AG10803 (cell line): ENCODE measurements around the gene LRRC28.

Experiments used
- DNase-seq: peaks from one replicate; pipeline ENCODE4 v3.0.0; 2010; ENCODE audit warnings: low read depth
- H3K4me3 ChIP-seq: 2 replicates; pipeline ENCODE4 v1.5.1; 2011; ENCODE audit warnings: mild to moderate bottlenecking, low read length, control low read depth
- TF ChIP-seq, protein P1 (sequence below): conservative IDR thresholded peaks from 2 replicates; pipeline ENCODE4 v1.5.1; 2011; ENCODE audit warnings: mild to moderate bottlenecking, low read length, control low read depth, inconsistent platforms

Gene LRRC28

DNA sequence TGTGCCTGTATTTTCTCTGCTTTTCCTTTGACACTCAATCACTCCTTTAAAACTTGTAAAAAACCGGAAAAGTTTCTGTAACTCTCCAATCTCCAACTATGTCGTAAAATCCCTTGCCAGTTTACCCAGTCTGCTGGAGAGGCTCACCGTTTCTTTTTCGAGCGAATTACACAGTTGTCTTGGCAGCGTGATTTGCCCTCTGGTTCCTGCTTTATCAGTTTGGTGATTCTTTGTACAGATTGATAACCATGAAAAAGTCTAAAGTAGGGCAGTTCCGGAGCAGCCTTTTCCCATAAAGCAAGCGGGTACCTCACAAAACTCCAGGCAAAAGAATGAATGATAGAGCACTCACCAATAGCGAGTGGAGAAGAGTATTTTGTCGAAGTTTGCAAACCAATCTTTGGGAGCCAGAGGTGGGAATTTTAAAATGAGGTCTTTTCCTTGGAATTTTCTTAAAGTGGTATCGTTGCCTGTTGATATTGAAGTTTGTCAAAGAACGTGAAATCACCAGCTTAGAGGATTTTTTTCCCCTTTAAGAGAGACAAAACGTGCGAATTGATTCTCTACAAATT is 1.9 kb upstream of the LRRC28 start, which contains the start of gene TTC23:
TSS of gene TTC23 (minus strand) at position 312 of the 572 bp plus-strand sequence. CDS start 20,869 bp downstream, outside the sequence.
- H3K4me3 ChIP-seq: peak within 1 kb of the TSS; percentile 89
- TF ChIP-seq, protein P1, sequence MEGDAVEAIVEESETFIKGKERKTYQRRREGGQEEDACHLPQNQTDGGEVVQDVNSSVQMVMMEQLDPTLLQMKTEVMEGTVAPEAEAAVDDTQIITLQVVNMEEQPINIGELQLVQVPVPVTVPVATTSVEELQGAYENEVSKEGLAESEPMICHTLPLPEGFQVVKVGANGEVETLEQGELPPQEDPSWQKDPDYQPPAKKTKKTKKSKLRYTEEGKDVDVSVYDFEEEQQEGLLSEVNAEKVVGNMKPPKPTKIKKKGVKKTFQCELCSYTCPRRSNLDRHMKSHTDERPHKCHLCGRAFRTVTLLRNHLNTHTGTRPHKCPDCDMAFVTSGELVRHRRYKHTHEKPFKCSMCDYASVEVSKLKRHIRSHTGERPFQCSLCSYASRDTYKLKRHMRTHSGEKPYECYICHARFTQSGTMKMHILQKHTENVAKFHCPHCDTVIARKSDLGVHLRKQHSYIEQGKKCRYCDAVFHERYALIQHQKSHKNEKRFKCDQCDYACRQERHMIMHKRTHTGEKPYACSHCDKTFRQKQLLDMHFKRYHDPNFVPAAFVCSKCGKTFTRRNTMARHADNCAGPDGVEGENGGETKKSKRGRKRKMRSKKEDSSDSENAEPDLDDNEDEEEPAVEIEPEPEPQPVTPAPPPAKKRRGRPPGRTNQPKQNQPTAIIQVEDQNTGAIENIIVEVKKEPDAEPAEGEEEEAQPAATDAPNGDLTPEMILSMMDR: no peak
- DNase-seq: peak; percentile 86

DNA sequence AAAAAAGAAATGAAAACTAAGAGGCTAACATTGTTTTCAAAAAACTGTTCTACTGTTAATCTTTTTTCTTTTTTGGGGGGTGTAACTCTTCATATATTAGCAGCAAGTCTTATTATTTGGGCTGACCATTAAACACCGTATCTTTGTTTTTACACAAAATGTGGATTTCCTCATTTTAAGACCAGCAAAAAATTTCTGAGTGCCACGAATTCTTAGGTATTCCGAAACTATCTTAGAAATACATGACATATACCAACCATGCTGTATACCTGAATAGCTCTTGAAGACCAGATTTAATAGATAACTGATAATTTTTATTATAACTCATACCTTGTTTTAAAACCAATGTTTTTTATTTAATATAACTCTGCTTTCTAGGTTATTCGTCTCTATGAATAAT is 1.3 kb upstream of the LRRC28 start:
- TF ChIP-seq, protein P1: no peak
- DNase-seq: no peak
- H3K4me3 ChIP-seq: peak overlapping the region; percentile 89

DNA sequence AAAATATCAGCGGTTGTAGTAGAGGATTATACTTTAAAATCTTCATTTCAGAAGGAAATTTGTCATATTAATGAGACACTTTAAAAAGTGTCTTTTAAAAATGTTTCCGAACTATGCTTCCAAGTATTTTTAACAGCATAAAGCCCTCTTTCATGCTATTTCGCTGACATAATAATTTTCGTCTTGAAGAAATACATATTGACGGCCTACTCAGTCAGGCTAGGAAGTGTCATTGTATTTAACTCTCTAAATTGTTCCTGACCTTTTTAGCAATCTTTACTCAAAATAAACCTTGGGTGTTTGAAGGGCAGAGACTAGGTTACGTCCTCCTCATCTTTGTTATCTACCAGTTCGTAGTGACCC is 806 bp upstream of the LRRC28 start:
- H3K4me3 ChIP-seq: peak overlapping the region; percentile 89
- TF ChIP-seq, protein P1: no peak
- DNase-seq: no peak

DNA sequence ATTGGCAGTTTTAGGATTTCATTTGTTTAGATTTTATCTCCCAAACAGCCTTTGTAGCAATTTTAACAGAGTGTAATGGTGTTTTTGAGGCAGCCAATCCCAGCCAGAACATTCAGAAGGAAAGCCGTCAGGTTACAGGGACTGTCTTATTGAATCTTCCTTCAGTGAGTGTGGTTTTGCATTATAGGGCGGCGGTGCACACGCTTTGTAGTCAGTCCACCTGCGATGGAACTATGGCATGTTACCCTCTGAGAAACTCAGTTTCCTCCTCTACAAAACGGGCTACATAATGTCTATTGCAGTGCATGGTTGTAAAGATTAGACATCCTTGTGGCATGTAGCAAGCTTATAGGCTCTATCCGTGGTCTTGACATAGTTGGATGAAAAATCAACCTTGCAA is 1.0 kb downstream of the LRRC28 start:
- TF ChIP-seq, protein P1: no peak
- H3K4me3 ChIP-seq: peak overlapping the region; percentile 73
- no peak for DNase-seq

DNA sequence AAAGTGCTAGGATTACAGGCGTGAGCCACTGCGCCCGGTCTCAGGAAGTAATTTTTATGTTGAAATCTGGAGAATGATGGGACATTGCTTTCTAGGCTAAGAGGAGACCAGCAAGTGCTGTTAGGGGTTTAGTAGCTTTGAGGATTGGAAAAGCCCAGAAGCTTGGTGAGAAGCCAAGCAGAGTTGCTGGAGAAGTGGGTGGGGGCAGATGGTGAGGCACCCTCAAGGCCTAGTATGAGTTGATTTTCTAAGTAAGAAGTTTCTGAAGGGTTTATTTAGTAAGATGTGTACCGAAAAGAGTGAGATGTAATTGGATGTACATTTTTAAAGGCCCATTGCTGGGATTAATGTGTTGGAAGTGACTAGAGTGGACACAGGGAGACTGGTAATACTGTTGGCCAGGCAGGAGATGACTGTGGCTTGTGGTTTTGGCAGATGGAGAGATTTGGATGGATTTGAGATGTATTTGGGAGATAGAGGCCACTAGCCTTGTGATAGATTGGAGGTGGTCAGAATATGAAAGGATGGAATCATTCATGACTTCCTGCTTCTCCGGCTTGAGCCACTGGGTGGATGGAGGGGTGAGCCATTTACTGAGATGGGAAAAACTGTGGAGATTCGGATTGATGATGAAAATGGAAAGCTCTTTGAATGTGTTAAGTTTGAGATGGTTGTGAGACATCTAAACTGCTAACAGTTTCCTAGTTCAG is 2.3 kb downstream of the LRRC28 start:
- no peak overlapping the region for H3K4me3 ChIP-seq
- TF ChIP-seq, protein P1: peak; percentile 27

DNA sequence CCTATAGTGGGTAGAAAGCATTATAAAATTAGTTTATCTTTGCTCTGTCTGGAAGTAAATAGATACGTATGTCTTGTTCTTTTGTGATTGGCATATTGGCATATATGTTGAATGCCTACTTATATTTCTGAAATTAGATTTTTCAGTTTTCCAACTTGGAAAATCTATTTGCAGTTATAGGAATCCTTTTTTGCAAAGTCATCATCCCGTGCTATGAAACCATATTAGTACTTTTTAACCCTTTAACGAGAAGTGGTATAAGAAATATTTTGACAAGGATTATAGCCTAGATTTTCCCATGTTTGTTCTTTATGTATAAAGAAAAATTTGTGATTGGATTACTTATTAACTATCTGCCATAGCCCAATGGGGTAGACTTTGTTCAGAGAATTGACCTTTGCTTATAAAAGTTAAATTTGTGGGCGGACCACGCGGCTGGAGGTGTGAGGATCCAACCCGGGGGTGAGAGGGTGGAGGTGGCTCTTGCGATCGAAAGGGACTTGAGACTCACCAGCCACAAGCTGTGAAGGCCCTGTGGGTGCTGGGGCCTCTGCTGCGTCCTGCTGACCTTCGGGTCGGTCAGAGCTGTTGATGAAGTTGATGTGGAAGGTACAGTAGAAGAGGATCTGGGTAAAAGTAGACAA is 5.9 kb downstream of the LRRC28 start:
- no peak overlapping the region for H3K4me3 ChIP-seq
- TF ChIP-seq, protein P1: no peak
- DNase-seq: no peak

More for the DNA sequence above, 2.3 kb downstream of the LRRC28 start:
- DNase-seq: peak; percentile 87
